A673 (cell line): Measurements from ENCODE around the gene GPR37L1.

Experiments
- CTCF ChIP-seq: fragments of 300-800, 200-600 bp; sonication (generic); conservative IDR thresholded peaks from 2 replicates; pipeline ENCODE4 v1.5.1; 2017; ENCODE audit warnings: low read depth, mild to moderate bottlenecking, antibody characterized with exemption, low read length, moderate library complexity, mixed read lengths
- EZH2 ChIP-seq: fragments of 200-600 bp; sonication (generic); IDR thresholded peaks from 2 replicates; pipeline ENCODE4 v1.6.1; 2017; ENCODE audit warnings: borderline replicate concordance, low read depth, mild to moderate bottlenecking, mixed read lengths, antibody characterized with exemption, low read length; ENCODE audit not compliant: poor library complexity, severe bottlenecking

GRCh38 chr1:202156590-202156989 lies 33.9 kb downstream of the GPR37L1 start:
- TF ChIP-seq CTCF (no peak), EZH2 (no peak)
